Prostate gland (tissue), 2 donors: Measurements from ENCODE around the gene HTD2. TPM values are rescaled to one million over a fixed set of nuclear protein-coding genes. Genes with fewer than 3 reads are reported as not detected.

ENCODE experiments used
- DNase-seq: peaks from one replicate; pipeline ENCODE4 v3.0.0-alpha.2; 2019; ENCODE audit warnings: low spot score
- H3K27ac ChIP-seq, 2 donors: fragments of 200-600 bp; sonication (generic); 2 replicates each; pipeline ENCODE4 v1.5.1; 2017 to 2019
- H3K27me3 ChIP-seq: fragments of 200-600 bp; sonication (generic); replicated peaks from 2 replicates; pipeline ENCODE4 v1.5.1; 2019; ENCODE audit not compliant: insufficient read depth
- H3K36me3 ChIP-seq, 2 donors: fragments of 200-600 bp; sonication (generic); 1 replicate in 1 of 2; 2 replicates in 1 of 2; pipeline versions ENCODE4 v1.5.1 to v1.8.1; 2017 to 2019
- H3K4me1 ChIP-seq: fragments of 200-600 bp; sonication (generic); replicated peaks from 2 replicates; pipeline ENCODE4 v1.5.1; 2019
- H3K4me3 ChIP-seq, 2 donors: fragments of 200-600 bp; sonication (generic); 2 replicates each; pipeline ENCODE4 v1.5.1; 2017 to 2019
- H3K9me3 ChIP-seq: fragments of 200-600 bp; sonication (generic); 2 replicates; pipeline ENCODE4 v1.5.1; 2017
- POLR2A ChIP-seq: fragments of 450-650 bp; IDR thresholded peaks from one replicate; pipeline ENCODE4 v1.6.1; 2016; ENCODE audit warnings: antibody characterized with exemption, mild to moderate bottlenecking
- POLR2AphosphoS5 ChIP-seq: sonication (generic); formaldehyde crosslinking; IDR thresholded peaks from one replicate; pipeline ENCODE4 v1.6.1; 2017; ENCODE audit warnings: antibody characterized with exemption
- WGBS: methylation state at CpG from one replicate; pipeline ENCODE4 v1.1.5; 2018; 5-methylcytosine and 5-hydroxymethylcytosine counted together
- intact Hi-C: fragments of 100-400 bp; cut with DNase I; formaldehyde crosslinking; loops from one replicate; pipeline ENCODE4 v1.14.2; 2022
- total RNA-seq, 2 donors: library from RNA; depleted of rRNA; stranded (reverse); fragments of >200 nt; gene quantifications; one replicate each; pipeline ENCODE4 v1.1.0, GENCODE V29; 2016
- TF ChIP-seq, protein P1 (sequence below), 4 experiments: fragments of 200-600 bp in 2 of 4; fragments of 450-650 bp in 2 of 4; sonication (generic) in 2 of 4; IDR thresholded peaks; 1 replicate in 3 of 4; 2 replicates in 1 of 4; pipeline ENCODE4 v1.5.1; 2016 to 2019; ENCODE audit warnings: antibody characterized with exemption in 4 of 4, mild to moderate bottlenecking in 2 of 4, moderate library complexity in 2 of 4

The HTD2 gene
- total RNA-seq, 2 donors from 2014 or later: 15.4 to 17.1 TPM

GRCh38 chr3:58351920-58352319, 45.6 kb downstream of the HTD2 start:
- Histone ChIP-seq H3K4me1 (no peaks in the 10 kb centered on the region), H3K9me3 (no peaks in the 10 kb centered on the region), H3K27ac (no peak overlapping the region), H3K36me3 (no peaks in the 10 kb centered on the region), H3K4me3 (no peak overlapping the region), H3K27me3 (no peaks in the 10 kb centered on the region)
- DNase-seq: no peak
- intact Hi-C loops: no loop called here
- 83% methylated on average over 3 of the region's 3 CpGs for WGBS
- TF ChIP-seq POLR2AphosphoS5: no peak
- no peak for TF ChIP-seq POLR2A
- TF ChIP-seq, protein P1, sequence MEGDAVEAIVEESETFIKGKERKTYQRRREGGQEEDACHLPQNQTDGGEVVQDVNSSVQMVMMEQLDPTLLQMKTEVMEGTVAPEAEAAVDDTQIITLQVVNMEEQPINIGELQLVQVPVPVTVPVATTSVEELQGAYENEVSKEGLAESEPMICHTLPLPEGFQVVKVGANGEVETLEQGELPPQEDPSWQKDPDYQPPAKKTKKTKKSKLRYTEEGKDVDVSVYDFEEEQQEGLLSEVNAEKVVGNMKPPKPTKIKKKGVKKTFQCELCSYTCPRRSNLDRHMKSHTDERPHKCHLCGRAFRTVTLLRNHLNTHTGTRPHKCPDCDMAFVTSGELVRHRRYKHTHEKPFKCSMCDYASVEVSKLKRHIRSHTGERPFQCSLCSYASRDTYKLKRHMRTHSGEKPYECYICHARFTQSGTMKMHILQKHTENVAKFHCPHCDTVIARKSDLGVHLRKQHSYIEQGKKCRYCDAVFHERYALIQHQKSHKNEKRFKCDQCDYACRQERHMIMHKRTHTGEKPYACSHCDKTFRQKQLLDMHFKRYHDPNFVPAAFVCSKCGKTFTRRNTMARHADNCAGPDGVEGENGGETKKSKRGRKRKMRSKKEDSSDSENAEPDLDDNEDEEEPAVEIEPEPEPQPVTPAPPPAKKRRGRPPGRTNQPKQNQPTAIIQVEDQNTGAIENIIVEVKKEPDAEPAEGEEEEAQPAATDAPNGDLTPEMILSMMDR (IDR thresholded peaks at IDR 0.05): no peak

DNA sequence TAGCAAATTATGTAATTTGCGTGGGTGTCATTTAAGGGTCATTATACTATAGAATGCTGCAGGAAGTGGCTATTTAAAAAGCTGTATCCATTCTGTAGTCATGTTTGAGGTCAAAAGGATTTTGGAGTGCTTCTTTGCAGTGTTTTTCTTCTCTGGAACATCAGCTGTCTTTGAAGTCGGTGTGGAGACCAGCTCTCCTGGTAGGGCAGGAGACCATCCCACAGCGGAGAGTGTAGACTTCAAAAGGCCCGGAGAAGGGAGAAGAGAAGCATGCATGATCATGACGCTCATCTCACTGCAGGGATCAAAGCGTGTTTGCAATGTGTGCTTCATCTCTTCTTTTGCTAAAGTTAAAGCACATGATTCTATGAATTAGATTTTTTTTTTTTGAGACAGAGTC, 46.3 kb downstream of the HTD2 start:
- WGBS: 87% methylated on average over 6 of the region's 6 CpGs
- intact Hi-C loops: no loop called here
- H3K4me1 ChIP-seq: no peaks in the 10 kb centered on the region

GRCh38 chr3:58353722-58354553, 47.6 kb downstream of the HTD2 start:
- TF ChIP-seq POLR2AphosphoS5 (no peak), POLR2A (no peak)
- TF ChIP-seq, protein P1 (IDR thresholded peaks at IDR 0.05): no peak
- no peaks in the 10 kb centered on the region for H3K36me3 ChIP-seq
- no peak for DNase-seq
- no peaks in the 10 kb centered on the region for H3K27me3 ChIP-seq
- H3K27ac ChIP-seq: no peak overlapping the region
- H3K4me3 ChIP-seq: no peak overlapping the region
- no peaks in the 10 kb centered on the region for H3K9me3 ChIP-seq
- WGBS: 87% methylated on average over 8 of the region's 8 CpGs
- no peaks in the 10 kb centered on the region for H3K4me1 ChIP-seq
- intact Hi-C loops: no loop called here

More for the DNA sequence above, 46.3 kb downstream of the HTD2 start:
- no peak overlapping the region for H3K27ac ChIP-seq
- H3K4me3 ChIP-seq: no peak overlapping the region
- no peaks in the 10 kb centered on the region for H3K36me3 ChIP-seq
- no peaks in the 10 kb centered on the region for H3K9me3 ChIP-seq
- no peak for DNase-seq
- TF ChIP-seq, protein P1 (IDR thresholded peaks at IDR 0.05): no peak
- TF ChIP-seq POLR2A: no peak
- no peak for TF ChIP-seq POLR2AphosphoS5
- H3K27me3 ChIP-seq: no peaks in the 10 kb centered on the region

GRCh38 chr3:58355179-58355578, 48.9 kb downstream of the HTD2 start:
- Histone ChIP-seq H3K27ac (no peak overlapping the region), H3K27me3 (no peaks in the 10 kb centered on the region), H3K36me3 (no peaks in the 10 kb centered on the region), H3K9me3 (no peaks in the 10 kb centered on the region), H3K4me1 (no peaks in the 10 kb centered on the region), H3K4me3 (no peak overlapping the region)
- WGBS: 86% methylated on average over 8 of the region's 8 CpGs
- DNase-seq: no peak
- intact Hi-C loops: no loop called here
- TF ChIP-seq POLR2AphosphoS5: no peak
- TF ChIP-seq, protein P1 (IDR thresholded peaks at IDR 0.05): no peak
- no peak for TF ChIP-seq POLR2A

GRCh38 chr3:58356054-58356453, 49.7 kb downstream of the HTD2 start:
- intact Hi-C loops: no loop called here
- H3K4me3 ChIP-seq: no peak overlapping the region
- H3K4me1 ChIP-seq: no peaks in the 10 kb centered on the region
- DNase-seq: no peak
- no peaks in the 10 kb centered on the region for H3K9me3 ChIP-seq
- H3K27me3 ChIP-seq: no peaks in the 10 kb centered on the region
- no peak overlapping the region for H3K27ac ChIP-seq
- WGBS: 16% methylated on average over 4 of the region's 4 CpGs
- H3K36me3 ChIP-seq: no peaks in the 10 kb centered on the region
- TF ChIP-seq POLR2AphosphoS5: no peak
- TF ChIP-seq, protein P1 (IDR thresholded peaks at IDR 0.05): no peak
